Measurements from ENCODE around the gene PPP1R9A. TPM values are rescaled to one million over a fixed set of nuclear protein-coding genes. Genes with fewer than 3 reads are reported as not detected.

The PPP1R9A gene
- total RNA-seq, 1 donor = under 0.01 TPM

DNA sequence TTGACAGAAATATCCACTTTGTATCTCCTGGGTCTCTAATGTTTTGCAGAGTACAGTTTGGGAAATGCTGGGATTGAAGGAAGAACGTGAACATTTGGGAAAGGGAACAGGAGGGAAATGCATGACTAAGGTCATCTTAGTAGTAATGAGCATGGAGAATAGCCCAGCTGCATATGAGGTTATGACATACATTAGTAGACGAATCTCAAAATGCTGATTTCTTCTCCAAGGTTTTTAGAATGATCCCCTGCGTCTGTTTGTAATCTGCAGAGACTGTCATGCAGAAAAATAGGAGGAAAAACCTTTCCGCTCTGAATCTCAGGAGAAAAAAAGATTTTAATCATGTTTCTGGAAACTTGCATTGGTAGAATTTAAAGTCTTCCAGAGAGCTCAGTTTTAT is 133.6 kb downstream of the PPP1R9A start:
- no peak for DNase-seq (ENCODE audit: low read depth)
- TF ChIP-seq, protein P1, sequence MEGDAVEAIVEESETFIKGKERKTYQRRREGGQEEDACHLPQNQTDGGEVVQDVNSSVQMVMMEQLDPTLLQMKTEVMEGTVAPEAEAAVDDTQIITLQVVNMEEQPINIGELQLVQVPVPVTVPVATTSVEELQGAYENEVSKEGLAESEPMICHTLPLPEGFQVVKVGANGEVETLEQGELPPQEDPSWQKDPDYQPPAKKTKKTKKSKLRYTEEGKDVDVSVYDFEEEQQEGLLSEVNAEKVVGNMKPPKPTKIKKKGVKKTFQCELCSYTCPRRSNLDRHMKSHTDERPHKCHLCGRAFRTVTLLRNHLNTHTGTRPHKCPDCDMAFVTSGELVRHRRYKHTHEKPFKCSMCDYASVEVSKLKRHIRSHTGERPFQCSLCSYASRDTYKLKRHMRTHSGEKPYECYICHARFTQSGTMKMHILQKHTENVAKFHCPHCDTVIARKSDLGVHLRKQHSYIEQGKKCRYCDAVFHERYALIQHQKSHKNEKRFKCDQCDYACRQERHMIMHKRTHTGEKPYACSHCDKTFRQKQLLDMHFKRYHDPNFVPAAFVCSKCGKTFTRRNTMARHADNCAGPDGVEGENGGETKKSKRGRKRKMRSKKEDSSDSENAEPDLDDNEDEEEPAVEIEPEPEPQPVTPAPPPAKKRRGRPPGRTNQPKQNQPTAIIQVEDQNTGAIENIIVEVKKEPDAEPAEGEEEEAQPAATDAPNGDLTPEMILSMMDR (IDR thresholded peaks at IDR 0.05; ENCODE audit: insufficient read depth, low read depth, low read length) = no peak
- H3K4me3 ChIP-seq (ENCODE audit: low read depth, low read length) = no peak overlapping the region

- TF ChIP-seq, protein P1 (IDR thresholded peaks at IDR 0.05; ENCODE audit: insufficient read depth, low read depth, low read length) = no peak
- H3K4me3 ChIP-seq (ENCODE audit: low read depth, low read length) = no peak overlapping the region
- no peak for DNase-seq (ENCODE audit: low read depth)
Measured at GRCh38 chr7:95045236-95045923, 138.0 kb downstream of the PPP1R9A start.

DNA sequence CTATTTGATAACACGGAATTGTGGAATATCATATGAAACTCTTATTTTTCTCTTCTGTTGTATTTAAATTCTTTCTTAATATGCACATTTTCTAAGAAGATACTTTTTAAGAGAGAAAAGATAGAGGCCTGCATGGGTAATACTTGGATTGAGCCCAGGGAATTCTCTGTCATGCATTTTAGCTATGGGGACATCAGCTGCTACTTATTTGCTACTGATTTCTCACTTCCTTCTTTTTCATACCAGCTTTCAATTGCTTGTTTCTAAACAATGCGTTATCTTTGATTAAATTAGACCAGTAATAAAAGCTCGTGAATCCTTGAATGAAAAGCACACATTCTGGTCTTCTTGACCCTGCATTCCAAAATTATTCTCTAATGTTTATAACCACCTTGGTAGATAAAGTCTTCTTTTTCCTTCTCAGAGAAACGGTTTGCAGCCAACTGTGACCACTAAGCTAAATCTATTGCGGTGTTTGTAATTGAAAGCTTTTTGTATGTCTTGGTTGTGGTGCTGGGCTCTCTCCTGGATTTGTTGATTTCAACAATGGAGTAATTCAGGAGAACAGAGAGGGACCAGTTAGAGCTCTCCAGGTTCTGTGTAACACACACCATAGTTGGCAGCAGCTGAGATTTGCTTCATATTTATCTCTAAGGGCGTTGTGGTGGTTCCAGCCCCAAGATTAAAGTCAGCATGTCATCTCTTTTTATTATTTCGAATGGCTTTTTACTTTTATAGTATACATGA is 139.3 kb downstream of the PPP1R9A start:
- TF ChIP-seq, protein P1 (IDR thresholded peaks at IDR 0.05; ENCODE audit: insufficient read depth, low read depth, low read length) = no peak
- no peak overlapping the region for H3K4me3 ChIP-seq (ENCODE audit: low read depth, low read length)
- DNase-seq (ENCODE audit: low read depth) = no peak

- no peak overlapping the region for H3K4me3 ChIP-seq (ENCODE audit: low read depth, low read length)
- DNase-seq (ENCODE audit: low read depth) = no peak
- TF ChIP-seq, protein P1 (IDR thresholded peaks at IDR 0.05; ENCODE audit: insufficient read depth, low read depth, low read length) = no peak
Measured at GRCh38 chr7:95047291-95047690, 139.9 kb downstream of the PPP1R9A start.

DNA sequence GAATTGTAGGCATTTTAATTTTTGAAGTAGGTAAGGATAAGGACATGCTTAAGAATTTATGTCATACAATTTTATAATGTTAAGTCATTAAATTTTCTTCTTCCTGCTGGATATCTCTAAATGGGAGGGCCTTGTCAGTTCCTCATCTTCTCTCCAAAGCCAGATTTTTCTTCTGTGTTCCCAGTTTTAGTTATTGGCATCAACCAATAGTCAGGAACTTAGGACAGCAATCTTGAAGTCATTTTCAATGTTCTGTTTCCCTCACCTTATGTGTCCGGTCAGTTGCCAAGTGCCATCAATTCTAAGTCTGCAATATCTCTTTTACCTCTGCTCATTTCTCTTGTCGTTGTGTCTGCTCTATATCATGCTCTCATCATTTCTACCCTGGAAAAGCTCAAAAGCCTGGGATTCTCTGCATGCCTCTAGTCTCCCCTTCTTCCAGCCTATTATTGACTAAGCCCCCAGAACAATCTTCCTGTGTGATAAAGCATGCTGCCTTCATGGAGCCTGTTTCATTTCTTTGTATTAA is 145.2 kb downstream of the PPP1R9A start:
- TF ChIP-seq, protein P1 (IDR thresholded peaks at IDR 0.05; ENCODE audit: insufficient read depth, low read depth, low read length) = no peak
- no peak for DNase-seq (ENCODE audit: low read depth)
- H3K4me3 ChIP-seq (ENCODE audit: low read depth, low read length) = no peak overlapping the region

GRCh38 chr7:95054386-95054785 is 147.0 kb downstream of the PPP1R9A start:
- TF ChIP-seq, protein P1 (IDR thresholded peaks at IDR 0.05; ENCODE audit: insufficient read depth, low read depth, low read length) = no peak
- no peak overlapping the region for H3K4me3 ChIP-seq (ENCODE audit: low read depth, low read length)
- DNase-seq (ENCODE audit: low read depth) = no peak

All from fibroblast of villous mesenchyme (primary cell).